Measurements from ENCODE around the gene EXOC2. TPM values are rescaled to one million over a fixed set of nuclear protein-coding genes. Genes with fewer than 3 reads are reported as not detected.

Gene EXOC2
- total and polyA plus RNA-seq, 10 of the 15 experiments (the other 5 are each of a cell fraction or from before 2014, with no cell fraction given): 8.7 to 32.8 (median 20.7) TPM

DNA sequence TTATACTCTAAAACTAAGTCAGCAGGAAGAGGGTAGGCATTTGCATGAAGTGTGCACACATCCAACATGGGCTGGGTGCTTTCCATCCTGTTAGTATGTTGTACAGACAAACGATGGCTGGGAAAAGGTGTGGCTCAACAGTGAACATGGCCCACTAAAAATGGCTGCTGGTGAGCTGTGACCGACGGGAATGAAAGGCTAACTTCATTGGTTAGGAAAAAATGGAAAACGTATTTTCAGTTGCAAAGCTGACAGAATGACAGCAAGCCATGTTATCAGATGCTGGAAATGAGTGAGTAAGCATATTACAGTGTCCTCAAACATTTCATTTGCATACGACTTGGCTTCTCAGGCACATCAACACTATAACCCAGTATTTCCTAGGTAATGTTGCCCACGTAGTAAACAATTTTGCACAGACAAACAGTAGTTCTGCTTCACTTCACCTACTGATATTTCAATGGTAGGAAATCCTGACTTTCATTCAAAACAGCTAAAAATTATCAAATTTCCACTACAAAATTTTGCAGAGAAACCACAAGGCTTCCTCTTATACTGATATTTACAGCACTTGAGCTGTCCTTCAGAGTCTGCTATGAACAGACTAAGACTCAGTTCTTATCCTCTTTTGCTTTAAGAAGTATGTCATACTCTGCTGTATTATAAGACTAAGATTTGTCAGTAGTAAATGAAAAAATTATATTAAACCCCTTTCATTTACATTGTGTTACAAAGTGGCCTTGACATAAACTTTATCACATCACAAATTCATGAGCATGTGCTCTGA is 202.5 kb downstream of the EXOC2 start (continued):
- TF ChIP-seq, protein P1, sequence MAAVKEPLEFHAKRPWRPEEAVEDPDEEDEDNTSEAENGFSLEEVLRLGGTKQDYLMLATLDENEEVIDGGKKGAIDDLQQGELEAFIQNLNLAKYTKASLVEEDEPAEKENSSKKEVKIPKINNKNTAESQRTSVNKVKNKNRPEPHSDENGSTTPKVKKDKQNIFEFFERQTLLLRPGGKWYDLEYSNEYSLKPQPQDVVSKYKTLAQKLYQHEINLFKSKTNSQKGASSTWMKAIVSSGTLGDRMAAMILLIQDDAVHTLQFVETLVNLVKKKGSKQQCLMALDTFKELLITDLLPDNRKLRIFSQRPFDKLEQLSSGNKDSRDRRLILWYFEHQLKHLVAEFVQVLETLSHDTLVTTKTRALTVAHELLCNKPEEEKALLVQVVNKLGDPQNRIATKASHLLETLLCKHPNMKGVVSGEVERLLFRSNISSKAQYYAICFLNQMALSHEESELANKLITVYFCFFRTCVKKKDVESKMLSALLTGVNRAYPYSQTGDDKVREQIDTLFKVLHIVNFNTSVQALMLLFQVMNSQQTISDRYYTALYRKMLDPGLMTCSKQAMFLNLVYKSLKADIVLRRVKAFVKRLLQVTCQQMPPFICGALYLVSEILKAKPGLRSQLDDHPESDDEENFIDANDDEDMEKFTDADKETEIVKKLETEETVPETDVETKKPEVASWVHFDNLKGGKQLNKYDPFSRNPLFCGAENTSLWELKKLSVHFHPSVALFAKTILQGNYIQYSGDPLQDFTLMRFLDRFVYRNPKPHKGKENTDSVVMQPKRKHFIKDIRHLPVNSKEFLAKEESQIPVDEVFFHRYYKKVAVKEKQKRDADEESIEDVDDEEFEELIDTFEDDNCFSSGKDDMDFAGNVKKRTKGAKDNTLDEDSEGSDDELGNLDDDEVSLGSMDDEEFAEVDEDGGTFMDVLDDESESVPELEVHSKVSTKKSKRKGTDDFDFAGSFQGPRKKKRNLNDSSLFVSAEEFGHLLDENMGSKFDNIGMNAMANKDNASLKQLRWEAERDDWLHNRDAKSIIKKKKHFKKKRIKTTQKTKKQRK (IDR thresholded peaks at IDR 0.05; ENCODE audit: low read depth, low read length): no peak

DNA sequence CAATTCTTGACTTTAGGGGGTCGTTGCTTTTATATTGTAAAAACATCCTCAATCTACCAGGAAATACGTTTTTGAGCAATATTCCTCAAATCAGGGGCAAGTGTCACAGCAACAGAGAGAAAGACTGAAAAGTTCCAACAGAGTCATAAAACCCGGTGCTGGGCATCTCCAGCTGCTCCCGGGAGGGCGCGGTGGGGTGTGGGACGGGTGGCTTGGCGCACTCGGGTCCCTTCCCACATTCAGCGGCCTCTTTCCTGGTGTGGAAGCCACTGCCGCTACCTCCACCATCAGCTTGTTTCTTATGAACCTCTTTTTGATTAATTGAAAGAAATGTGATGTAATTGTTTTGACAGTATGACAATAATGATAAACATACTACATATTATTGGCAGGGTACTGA is 203.2 kb downstream of the EXOC2 start:
- no peak overlapping the region for H2AFZ ChIP-seq (ENCODE audit: control insufficient read depth, low read depth, low read length)
- peaks cover 33% of the 10 kb centered on the region for H3K4me1 ChIP-seq (ENCODE audit: control insufficient read depth, insufficient read depth, low read length)
- H3K4me3 ChIP-seq: no peak overlapping the region
- no TSS peak for BruUV-seq (replicated peaks)
- peak overlapping the region; percentile 45; the same call in 1 of the 2 replicates for H3K27ac ChIP-seq (ENCODE audit: control insufficient read depth, insufficient read depth)
- DNase-seq (ENCODE audit: low read depth, low spot score): no peak
- H3K79me2 ChIP-seq (ENCODE audit: control insufficient read depth, insufficient read depth, low read length): no peaks in the 10 kb centered on the region
- H3K4me2 ChIP-seq (ENCODE audit: control insufficient read depth, insufficient read depth): 0 out of 2 replicates have a peak overlapping the region, but pooled peaks have one; percentile 21
- ChIA-PET CTCF (interaction anchor here (0.8 to 2.4 kb wide), 12 partner anchors 9 to 301 kb away, joined by 3 to 12 read pairs (median 4); no protein-coding TSS in a partner anchor), POLR2A (interaction anchor here (0.8 to 2.6 kb wide), 9 partner anchors 9 to 108 kb away, joined by 3 to 9 read pairs (median 5); no protein-coding TSS in a partner anchor), RAD21 (ENCODE audit: unreplicated experiment) (interaction anchor here (0.8 to 3.4 kb wide), 18 partner anchors 10 to 301 kb away, joined by 3 to 24 read pairs (median 5); no protein-coding TSS in a partner anchor), SMC1A (ENCODE audit: uncharacterized antibody, unreplicated experiment) (interaction anchor here (0.8 to 3.7 kb wide), 27 partner anchors 8 to 263 kb away, joined by 3 to 18 read pairs (median 6); partner anchors contain the start of gene IRF4)
- no peak for ATAC-seq
- H4K20me1 ChIP-seq (ENCODE audit: control insufficient read depth, insufficient read depth): no peaks in the 10 kb centered on the region
- WGBS (ENCODE audit: insufficient coverage, insufficient replicate concordance, low lambda C conversion rate, missing lambda C conversion rate): 50% methylated on average over 11 of the region's 11 CpGs
- TF ChIP-seq, protein P2, sequence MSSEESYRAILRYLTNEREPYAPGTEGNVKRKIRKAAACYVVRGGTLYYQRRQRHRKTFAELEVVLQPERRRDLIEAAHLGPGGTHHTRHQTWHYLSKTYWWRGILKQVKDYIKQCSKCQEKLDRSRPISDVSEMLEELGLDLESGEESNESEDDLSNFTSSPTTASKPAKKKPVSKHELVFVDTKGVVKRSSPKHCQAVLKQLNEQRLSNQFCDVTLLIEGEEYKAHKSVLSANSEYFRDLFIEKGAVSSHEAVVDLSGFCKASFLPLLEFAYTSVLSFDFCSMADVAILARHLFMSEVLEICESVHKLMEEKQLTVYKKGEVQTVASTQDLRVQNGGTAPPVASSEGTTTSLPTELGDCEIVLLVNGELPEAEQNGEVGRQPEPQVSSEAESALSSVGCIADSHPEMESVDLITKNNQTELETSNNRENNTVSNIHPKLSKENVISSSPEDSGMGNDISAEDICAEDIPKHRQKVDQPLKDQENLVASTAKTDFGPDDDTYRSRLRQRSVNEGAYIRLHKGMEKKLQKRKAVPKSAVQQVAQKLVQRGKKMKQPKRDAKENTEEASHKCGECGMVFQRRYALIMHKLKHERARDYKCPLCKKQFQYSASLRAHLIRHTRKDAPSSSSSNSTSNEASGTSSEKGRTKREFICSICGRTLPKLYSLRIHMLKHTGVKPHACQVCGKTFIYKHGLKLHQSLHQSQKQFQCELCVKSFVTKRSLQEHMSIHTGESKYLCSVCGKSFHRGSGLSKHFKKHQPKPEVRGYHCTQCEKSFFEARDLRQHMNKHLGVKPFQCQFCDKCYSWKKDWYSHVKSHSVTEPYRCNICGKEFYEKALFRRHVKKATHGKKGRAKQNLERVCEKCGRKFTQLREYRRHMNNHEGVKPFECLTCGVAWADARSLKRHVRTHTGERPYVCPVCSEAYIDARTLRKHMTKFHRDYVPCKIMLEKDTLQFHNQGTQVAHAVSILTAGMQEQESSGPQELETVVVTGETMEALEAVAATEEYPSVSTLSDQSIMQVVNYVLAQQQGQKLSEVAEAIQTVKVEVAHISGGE (CRISPR knock-in tag; IDR thresholded peaks at IDR 0.05): no peak
- no peak for TF ChIP-seq BHLHE40 (IDR thresholded peaks at IDR 0.05; ENCODE audit: borderline replicate concordance in 1 of 2, low read depth in 2 of 2, low read length in 1 of 2)
- no peaks in the 10 kb centered on the region for H3K27me3 ChIP-seq (replicated peaks in 1 of 2; ENCODE audit: control insufficient read depth in 2 of 2, insufficient read depth in 2 of 2, low read length in 1 of 2)
- no peaks in the 10 kb centered on the region for H3K9me3 ChIP-seq (replicated peaks; ENCODE audit: control insufficient read depth, insufficient read depth, low read length)
- H3K36me3 ChIP-seq (ENCODE audit: control insufficient read depth in 2 of 2, insufficient read depth in 2 of 2, low read length in 1 of 2): no peaks in the 10 kb centered on the region
- in situ Hi-C loops (cut with MboI): no loop called here
- intact Hi-C loops (cut with micrococcal nuclease; ENCODE audit: unreplicated experiment): loop anchor here (10.0 kb wide), 1 partner anchor 265 kb away; no protein-coding TSS in a partner anchor
- no peak overlapping the region for H3K9ac ChIP-seq (ENCODE audit: control insufficient read depth, insufficient read depth, low read length)
- FAIRE-seq: no peak
